Stimulated activated CD4-positive, alpha-beta T cell treated with anti-CD3 and anti-CD28 coated beads, Interleukin-4, amount 100 ng/mL, for 4 hours (primary cell): ENCODE measurements around the gene TCF19.
"Not testable (repeated sequence)": the region's sequence is repeated elsewhere in the genome, so short reads cannot be mapped to it uniquely, and the experiment has no call there.

Experiments used
- DNase-seq, 2 experiments: peaks; one replicate each; pipeline ENCODE4 v3.0.0-alpha.2; 2020

The TCF19 gene

DNA sequence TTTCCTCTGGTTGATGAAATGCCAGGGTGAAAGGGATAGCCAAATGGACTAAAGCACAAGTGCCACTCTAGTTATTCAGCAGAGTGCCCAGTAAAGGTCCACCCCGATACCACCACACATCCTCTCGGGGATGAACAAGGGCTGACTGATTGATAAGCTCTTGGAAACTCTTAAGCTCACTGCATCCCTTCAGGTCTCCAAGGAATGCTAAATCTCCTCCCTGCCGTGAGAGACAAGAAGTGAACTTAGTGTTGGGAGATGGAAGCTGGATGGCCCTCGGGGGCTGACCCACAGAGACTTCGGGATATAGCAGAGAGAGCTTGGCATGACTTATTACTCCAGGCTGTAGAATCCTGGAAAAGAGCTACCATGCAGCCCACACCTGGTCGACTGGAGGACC is 25.5 kb downstream of the TCF19 start:
- not testable (repeated sequence) for DNase-seq

GRCh38 chr6:31185695-31186051 is 27.3 kb downstream of the TCF19 start:
- DNase-seq = not testable (repeated sequence)

DNA sequence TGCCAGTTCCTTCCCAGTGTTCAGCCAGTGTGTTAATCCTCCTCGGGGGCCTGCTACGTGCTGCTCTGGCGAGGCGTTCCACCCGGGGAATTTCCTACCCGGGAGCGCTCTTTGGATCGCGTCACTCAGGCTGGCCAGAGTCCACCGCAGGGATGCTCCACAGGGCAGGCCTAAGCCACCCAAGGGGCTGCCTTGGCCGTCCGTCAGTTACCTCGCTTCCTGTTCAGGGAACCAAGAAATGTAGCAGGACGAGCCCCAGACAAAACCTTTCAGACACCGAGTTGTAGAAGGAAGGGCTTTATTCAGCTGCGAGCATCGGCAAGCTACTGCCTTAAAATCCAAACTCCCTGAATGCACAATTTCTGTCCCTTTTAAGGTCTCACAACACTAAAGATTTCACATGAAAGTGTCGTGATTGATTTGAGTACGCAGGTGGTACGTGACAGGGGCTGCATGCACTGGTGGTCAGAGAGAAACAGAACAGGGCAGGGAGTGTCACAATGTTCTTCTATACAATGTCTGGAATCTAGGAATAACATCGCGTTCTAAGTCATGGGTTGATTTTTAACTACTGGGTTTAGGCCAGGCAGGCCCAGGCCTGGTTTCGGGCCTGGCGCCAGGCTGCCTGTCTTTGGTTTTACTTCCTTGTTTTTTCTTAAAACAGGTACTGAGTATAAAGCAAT is 27.8 kb downstream of the TCF19 start:
- no peak for DNase-seq

DNA sequence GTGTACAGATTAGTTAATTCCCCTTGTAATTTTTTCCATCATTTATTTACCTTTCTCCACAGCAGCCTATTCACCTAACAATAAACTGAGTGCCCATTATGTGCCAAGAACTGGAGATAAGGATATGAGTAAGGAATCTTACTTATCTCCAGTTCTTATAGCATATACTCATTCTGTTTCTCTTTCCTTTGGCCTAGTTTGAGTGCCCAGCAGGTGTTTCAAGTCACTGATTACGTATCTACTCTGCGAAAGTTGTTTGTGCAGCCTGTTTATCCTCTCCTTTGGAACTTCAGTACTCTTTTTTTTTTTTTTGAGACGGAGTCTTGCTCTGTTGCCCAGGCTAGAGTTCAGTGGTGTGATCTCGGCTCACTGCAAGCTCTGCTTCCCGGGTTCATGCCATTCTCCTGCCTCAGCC is 29.4 kb downstream of the TCF19 start:
- no peak for DNase-seq

DNA sequence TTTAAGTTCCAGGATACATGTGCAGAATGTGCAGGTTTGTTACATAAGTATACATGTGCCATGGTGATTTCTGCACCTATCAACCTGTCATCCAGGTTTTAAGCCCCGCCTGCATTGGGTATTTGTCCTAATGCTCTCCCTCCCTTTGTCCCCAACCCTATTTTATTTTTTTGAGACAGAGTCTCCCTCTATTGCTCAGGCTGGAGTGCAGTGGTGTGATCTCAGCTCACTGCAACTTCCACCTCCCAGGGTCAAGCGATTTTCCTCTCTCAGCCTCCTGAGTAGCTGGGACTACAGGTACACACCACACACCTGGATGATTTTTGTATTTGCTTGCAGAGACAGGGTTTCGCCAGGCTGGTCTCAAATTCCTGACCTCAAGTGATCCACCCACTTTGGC is 30.8 kb downstream of the TCF19 start:
- not testable (repeated sequence) for DNase-seq

- no peak for DNase-seq
Measured at GRCh38 chr6:31190488-31190887, 32.1 kb downstream of the TCF19 start.

DNA sequence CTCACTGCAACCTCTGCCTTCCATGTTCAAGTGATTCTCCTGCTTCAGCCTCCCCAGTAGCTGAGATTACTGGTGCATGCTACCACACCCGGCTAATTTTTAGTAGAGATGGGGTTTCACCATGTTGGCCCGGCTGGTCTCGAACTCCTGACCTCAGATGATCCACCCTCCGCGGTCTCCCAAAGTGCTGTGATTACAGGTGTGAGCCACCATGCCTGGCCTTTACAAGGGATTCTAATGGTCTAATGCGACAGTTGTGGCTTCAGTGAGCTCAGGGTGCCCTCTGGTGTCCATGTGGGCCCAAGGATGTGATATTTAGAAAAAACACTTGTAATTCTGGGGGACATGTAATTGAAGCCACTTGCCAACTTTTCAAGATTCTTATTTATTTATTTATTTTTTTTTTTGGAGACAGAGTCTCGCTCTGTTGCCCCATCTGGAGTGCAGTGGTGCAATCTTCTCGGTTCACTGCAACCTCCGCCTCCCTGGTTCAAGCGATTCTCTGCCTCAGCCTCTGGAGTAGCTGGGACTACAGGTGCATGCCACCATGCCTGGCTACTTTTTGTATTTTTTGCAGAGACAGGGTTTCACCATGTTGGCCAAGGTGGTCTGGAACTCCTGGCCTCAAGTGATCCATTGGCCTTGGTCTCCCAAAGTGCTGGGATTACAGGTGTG is 34.2 kb downstream of the TCF19 start:
- peak; percentile 45 to 51 for DNase-seq

GRCh38 chr6:31193206-31193605 is 34.8 kb downstream of the TCF19 start:
- no peak for DNase-seq

GRCh38 chr6:31194061-31194834 is 35.9 kb downstream of the TCF19 start:
- DNase-seq = no peak

- DNase-seq = not testable (repeated sequence)
Measured at GRCh38 chr6:31195308-31195979, 37.1 kb downstream of the TCF19 start.

DNA sequence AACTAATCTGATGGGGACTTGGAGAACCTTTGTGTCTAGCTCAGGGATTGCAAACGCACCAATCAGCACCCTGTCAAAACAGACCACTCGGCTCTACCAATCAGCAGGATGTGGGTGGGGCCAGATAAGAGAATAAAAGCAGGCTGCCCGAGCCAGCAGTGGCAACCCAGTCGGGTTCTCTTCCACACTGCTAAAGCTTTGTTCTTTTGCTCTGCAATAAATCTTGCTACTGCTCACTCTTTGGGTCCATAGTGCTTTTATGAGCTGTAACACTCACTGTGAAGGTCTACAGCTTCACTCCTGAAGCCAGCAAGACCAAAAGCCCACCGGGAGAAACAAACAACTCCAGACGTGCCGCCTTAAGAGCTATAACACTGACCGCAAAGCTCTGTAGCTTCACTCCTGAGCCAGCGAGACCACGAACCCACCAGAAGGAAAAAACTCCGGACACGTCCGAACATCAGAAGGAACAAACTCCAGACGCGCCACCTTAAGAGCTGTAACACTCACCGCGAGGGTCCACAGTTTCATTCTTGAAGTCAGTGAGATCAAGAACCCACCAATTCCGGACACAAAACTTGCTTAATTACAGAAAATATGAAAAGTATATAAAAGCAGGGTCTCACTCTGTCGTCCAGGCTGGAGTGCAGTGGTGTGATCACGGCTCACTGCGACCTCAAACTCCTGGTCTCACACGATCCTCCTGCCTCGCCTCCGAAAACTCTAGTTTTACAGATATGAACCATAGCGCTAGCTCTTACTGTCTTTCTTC is 38.0 kb downstream of the TCF19 start:
- not testable (repeated sequence) for DNase-seq

DNA sequence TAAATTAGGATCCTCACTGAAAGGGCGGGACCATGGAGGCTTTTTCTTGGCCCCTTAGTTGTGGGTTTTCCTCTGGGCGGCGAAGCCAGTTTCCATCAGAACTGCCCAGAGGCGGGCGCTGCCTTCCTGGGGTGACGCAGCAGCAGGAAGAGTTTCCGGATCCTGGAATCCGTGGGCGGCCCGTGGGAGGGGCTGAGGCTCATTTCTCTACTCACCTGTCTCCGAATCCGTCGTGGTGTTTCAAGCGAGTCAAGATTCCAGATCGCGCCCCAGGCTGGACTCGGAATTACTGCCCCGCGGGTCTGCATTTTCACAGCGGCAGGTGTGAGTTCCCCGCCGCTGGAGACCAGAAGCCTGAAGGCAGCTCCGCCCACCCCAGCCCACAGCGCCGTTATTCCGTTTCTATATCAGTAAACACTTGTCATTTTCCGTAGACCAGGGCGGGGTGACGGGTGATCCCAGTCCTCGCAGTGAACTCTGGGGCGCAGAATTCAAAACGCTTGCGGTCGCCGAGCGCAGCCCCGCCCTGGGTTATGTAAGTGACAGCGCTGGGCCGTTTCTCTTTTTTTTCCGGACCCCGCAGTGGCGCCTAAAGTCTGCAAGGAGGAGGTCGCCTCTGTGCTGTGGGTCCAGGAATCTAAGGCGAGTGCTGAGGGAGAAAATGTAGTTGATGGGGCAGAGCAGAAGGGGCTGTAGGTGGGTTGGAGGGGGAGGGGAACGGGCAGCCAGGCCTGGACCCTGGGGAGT is 39.3 kb downstream of the TCF19 start:
- DNase-seq = peak; percentile 79 to 94

DNA sequence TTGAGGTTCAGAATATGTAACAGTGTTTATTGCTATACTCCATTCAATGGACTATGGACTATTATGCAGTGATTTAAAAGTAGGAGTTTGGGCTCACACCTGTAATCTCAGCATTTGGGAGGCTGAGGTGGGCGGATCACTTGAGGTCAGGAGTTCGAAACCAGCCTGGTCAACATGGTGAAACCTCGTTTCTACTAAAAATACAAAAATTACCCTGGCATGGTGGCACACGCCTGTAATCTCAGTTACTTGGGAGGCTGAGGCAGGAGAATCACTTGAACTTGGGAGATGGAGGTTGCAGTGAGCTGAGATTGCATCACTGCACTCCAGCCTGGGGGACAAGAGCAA is 40.7 kb downstream of the TCF19 start:
- not testable (repeated sequence) for DNase-seq

- peak in 1 of 2 experiments; percentile 11 for DNase-seq
Measured at GRCh38 chr6:31202259-31203166, 44.1 kb downstream of the TCF19 start.

- DNase-seq = peak; percentile 46 to 81
Measured at GRCh38 chr6:31203345-31203979, 45.1 kb downstream of the TCF19 start.

GRCh38 chr6:31204751-31205145 is 46.4 kb downstream of the TCF19 start:
- no peak for DNase-seq

DNA sequence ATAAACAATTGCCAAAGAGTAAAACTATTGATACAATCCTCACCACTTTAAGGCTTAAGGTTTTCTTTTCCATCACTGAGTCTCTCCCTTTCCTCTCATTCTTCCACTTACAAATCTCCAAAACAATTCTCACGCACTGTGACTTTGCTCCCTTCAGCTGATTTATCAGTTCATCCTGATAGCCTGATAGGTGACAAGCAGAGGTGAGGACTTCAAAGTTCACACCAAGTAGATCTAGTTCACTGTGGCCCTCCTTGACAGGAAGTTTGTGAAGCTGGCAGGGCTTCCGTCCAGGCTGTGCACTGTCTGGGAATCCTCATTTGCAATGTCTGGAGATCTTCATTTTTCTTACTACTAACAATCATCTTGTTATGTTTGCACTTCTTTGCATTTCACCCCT is 47.2 kb downstream of the TCF19 start:
- DNase-seq = no peak

DNA sequence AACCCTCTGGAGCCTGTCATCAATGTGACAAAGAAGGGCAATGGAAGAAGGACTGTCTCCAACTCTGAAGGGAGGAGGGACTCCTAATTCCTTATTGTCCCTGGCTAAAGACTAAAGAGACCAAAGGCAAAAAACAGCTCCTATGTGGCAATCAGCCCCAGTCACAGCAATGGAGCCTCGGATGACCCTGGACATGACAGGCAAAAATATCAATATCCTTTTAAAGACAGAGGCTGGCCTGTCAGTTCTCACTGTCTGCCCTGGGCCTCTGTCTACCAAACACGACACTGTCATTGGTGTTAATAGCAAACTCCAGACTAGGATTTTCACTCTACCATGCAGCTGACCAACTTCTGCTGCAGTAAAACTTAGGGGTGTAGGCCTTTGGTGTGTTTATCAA is 50.1 kb downstream of the TCF19 start:
- DNase-seq = no peak

DNA sequence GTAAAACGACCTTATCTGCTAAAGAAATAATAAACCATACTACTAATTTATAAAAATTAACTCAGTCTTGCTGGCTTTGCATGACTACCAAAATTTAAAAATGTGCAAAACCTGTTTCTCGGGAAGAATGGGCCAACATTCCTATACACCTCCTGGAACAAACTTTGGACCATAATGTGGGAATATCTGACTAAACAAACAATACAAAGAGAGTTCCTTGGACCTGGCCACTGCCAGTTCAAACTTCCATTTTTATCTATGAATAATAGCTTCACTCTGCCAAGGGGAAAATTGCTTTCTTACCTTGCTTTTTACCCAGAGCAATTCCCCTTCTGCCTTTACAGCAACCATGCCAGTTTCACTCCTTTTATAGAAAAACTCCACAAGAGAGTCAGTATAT is 50.7 kb downstream of the TCF19 start:
- DNase-seq = no peak

- DNase-seq = no peak
Measured at GRCh38 chr6:31210123-31210522, 51.7 kb downstream of the TCF19 start.
